ENCODE data around the gene FMNL3. TPM values are rescaled to one million over a fixed set of nuclear protein-coding genes. Genes with fewer than 3 reads are reported as not detected.

FMNL3 gene
- total RNA-seq, 1 experiment from 2014 or later, result 3.5 TPM

- no peaks in the 10 kb centered on the region for H3K9me2 ChIP-seq (ENCODE audit: insufficient read depth)
- POLR2A ChIA-PET, result no interaction called here
- H3K9me3 ChIP-seq (ENCODE audit: control insufficient read depth in 1 of 2, insufficient read depth in 1 of 2, low read depth in 1 of 2, low read length in 2 of 2), result no peaks in the 10 kb centered on the region
- no peaks in the 10 kb centered on the region for H3K79me2 ChIP-seq (ENCODE audit: insufficient read depth, low read length)
- H3K4me3 ChIP-seq (replicated peaks in 1 of 2; ENCODE audit: low read depth in 1 of 2, low read length in 2 of 2), result no peak overlapping the region
- DNase-seq (ENCODE audit: low read depth, low spot score) (no peak), ATAC-seq (no peak)
- no peak overlapping the region for H3K9ac ChIP-seq (ENCODE audit: low read length)
- no peaks in the 10 kb centered on the region for H3K27me3 ChIP-seq (ENCODE audit: insufficient read depth, low read length)
- CTCF ChIA-PET, result no interaction called here
- H3K4me1 ChIP-seq (ENCODE audit: control insufficient read depth in 1 of 2, insufficient read depth in 2 of 2, low read length in 2 of 2), result peaks cover 0 to 6% of the 10 kb centered on the region in 2 experiments; a peak in 3 of 4 replicates
- intact Hi-C loops (cut with micrococcal nuclease), result no loop called here
- H3K36me3 ChIP-seq (ENCODE audit: control insufficient read depth in 1 of 2, insufficient read depth in 2 of 2, low read length in 2 of 2), result no peaks in the 10 kb centered on the region
- H4K20me1 ChIP-seq (ENCODE audit: insufficient read depth), result no peaks in the 10 kb centered on the region
- RAD21 ChIA-PET (ENCODE audit: low non-redundant PET in 1 of 2, low total read pairs in 2 of 2, uncharacterized antibody in 2 of 2, unreplicated experiment in 2 of 2), result no interaction called here
- no peak overlapping the region for H2AFZ ChIP-seq (ENCODE audit: low read depth, low read length, poor library complexity, severe bottlenecking)
- H3K27ac ChIP-seq (ENCODE audit: low read depth, low read length), result no peak overlapping the region
- no TSS peak for BruUV-seq (replicated peaks)
- TF ChIP-seq ZBTB33 (IDR thresholded peaks at IDR 0.05; ENCODE audit: extremely low read depth, insufficient replicate concordance, low read length), result no peak
- no peak overlapping the region for H3K4me2 ChIP-seq (ENCODE audit: low read length)
Measured at GRCh38 chr12:49689237-49689636, 18.0 kb downstream of the FMNL3 start.

DNA sequence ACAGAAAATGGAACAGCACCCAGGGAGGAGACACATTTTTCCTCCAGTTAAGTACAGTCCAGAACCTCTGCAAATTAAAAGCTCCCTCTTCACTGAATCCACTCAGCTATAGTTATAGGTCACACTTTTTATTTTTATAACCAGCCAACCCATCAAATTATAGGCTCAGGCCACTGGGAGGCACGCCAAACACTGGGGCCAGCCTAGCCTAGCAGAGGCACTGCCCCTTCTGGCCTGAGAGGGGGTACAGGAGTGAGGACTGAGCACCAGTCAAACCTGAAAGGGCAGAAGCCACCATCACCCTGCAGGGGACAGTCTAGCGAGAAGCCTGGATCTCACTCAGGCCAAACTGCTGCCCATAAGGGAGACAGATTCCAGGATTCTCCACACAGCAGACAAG is 19.3 kb downstream of the FMNL3 start:
- BruUV-seq (replicated peaks), result no TSS peak
- Histone ChIP-seq H3K4me1 (ENCODE audit: control insufficient read depth in 1 of 2, insufficient read depth in 2 of 2, low read length in 2 of 2) (no peaks in the 10 kb centered on the region; a peak in 1 of 4 replicates), H3K9me2 (ENCODE audit: insufficient read depth) (no peaks in the 10 kb centered on the region), H3K27me3 (ENCODE audit: insufficient read depth, low read length) (no peaks in the 10 kb centered on the region), H3K79me2 (ENCODE audit: insufficient read depth, low read length) (no peaks in the 10 kb centered on the region), H3K4me2 (ENCODE audit: low read length) (no peak overlapping the region), H4K20me1 (ENCODE audit: insufficient read depth) (no peaks in the 10 kb centered on the region), H3K36me3 (ENCODE audit: control insufficient read depth in 1 of 2, insufficient read depth in 2 of 2, low read length in 2 of 2) (no peaks in the 10 kb centered on the region), H3K9ac (ENCODE audit: low read length) (no peak overlapping the region), H2AFZ (ENCODE audit: low read depth, low read length, poor library complexity, severe bottlenecking) (no peak overlapping the region), H3K4me3 (replicated peaks in 1 of 2; ENCODE audit: low read depth in 1 of 2, low read length in 2 of 2) (no peak overlapping the region), H3K9me3 (ENCODE audit: control insufficient read depth in 1 of 2, insufficient read depth in 1 of 2, low read depth in 1 of 2, low read length in 2 of 2) (no peaks in the 10 kb centered on the region), H3K27ac (ENCODE audit: low read depth, low read length) (no peak overlapping the region)
- CTCF ChIA-PET, result no interaction called here
- DNase-seq (ENCODE audit: low read depth, low spot score) (no peak), ATAC-seq (peak; percentile 84)
- POLR2A ChIA-PET, result no interaction called here
- RAD21 ChIA-PET (ENCODE audit: low non-redundant PET in 1 of 2, low total read pairs in 2 of 2, uncharacterized antibody in 2 of 2, unreplicated experiment in 2 of 2), result no interaction called here
- peak in 1 of 3 experiments; percentile 15; a peak in 2 of 6 replicates for TF ChIP-seq CTCF (IDR thresholded peaks at IDR 0.05 in 2 of 3, conservative IDR thresholded peaks at IDR 0.05 in 1 of 3; ENCODE audit: borderline replicate concordance in 1 of 3, insufficient read depth in 1 of 3, low read depth in 2 of 3, low read length in 2 of 3)
- no peak for TF ChIP-seq TCF7L2 (IDR thresholded peaks at IDR 0.05; ENCODE audit: borderline replicate concordance, extremely low read depth, insufficient read depth, insufficient read length)
- intact Hi-C loops (cut with micrococcal nuclease), result no loop called here
